ENCODE measurements around the gene PTPRN2.

PTPRN2 gene

DNA sequence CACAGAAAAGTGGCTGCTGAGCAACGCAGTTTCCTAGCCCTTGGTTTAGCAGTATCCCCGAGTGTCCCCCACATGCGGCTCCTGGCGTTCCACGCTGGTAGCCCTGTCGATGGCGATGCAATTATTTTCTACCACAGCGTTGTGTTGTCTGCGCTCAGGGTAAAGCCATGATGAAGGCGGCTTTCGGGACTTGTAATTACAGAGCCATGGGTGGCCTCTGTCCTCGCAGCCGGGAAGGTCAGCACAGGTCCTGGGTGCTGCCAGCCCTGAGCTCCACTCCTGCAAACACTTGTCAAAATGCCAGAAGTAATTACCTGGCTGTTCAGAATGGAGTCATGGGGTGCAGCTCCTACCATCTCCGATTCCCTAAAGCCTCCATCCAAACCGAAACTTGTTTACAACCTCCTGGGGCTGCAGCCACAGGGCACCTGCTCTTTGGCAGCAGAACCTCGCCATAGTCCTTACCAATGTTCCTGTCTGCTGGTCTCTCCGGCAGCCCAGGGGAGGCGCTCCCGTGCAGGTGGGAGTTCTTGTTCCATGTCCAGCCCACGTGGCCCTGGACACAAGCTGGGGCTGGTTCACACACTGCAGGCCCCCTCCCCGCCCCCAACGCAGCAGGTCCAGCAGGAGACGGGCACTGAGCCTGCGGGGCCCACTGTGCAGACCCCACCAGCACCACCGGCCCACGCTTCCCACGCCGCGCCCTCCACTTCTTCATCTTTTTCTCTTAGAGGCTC lies 512.6 kb downstream of the PTPRN2 start:
- DNase-seq (ENCODE audit: low spot score): no peak
- TF ChIP-seq, protein P1, sequence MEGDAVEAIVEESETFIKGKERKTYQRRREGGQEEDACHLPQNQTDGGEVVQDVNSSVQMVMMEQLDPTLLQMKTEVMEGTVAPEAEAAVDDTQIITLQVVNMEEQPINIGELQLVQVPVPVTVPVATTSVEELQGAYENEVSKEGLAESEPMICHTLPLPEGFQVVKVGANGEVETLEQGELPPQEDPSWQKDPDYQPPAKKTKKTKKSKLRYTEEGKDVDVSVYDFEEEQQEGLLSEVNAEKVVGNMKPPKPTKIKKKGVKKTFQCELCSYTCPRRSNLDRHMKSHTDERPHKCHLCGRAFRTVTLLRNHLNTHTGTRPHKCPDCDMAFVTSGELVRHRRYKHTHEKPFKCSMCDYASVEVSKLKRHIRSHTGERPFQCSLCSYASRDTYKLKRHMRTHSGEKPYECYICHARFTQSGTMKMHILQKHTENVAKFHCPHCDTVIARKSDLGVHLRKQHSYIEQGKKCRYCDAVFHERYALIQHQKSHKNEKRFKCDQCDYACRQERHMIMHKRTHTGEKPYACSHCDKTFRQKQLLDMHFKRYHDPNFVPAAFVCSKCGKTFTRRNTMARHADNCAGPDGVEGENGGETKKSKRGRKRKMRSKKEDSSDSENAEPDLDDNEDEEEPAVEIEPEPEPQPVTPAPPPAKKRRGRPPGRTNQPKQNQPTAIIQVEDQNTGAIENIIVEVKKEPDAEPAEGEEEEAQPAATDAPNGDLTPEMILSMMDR (IDR thresholded peaks at IDR 0.05): no peak
- H3K27ac ChIP-seq: no peak overlapping the region
- no peak overlapping the region for H3K4me3 ChIP-seq

DNA sequence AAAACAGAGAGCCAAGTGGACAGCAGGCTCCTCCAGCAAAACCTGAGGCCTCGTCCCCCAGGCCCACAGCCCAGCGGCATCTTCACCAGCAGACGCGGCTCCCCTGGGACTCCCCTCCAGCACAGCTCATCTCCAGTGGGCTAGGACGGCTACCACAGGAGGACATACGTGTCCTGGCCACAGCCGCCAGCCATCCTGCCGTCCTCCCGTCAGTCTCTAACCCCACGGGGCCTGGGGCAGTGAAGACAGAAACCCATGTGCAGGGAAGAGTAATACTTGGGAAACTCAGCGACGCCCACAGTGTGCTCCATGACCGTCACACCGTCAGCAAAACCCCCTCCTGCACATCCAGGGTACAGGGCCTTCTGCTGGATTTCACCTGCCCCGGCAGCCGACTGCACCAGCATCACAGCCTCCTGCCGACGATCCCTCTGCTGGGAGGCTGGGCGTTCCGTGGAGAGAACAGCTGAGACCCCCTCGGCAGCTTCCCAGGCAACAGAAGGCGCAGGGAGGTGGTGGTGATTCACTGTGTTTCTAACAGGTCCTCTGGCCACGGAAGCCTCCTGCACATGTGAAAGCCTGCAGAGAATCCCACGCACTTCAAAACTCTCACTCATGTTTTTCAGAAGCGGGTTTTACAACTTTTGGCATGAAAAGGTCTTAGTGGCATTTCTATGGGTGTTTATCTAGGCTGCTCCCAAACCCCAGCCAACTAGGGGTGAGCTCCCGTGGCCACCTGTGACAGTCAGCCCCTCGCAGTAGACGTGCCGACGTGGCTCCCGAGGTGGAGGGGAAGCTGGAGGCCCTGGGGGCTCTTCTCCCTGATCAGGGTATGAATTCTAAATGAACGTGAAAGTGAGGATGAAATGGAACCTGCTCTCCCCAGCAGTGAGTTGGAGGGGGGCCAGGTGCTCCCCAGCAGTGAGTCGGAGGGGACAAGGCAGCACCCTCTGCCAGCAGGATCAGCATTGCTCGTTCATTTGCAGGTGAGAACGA lies 513.5 kb downstream of the PTPRN2 start:
- Histone ChIP-seq H3K27ac (no peak overlapping the region), H3K4me3 (no peak overlapping the region)
- TF ChIP-seq, protein P1 (IDR thresholded peaks at IDR 0.05): no peak
- no peak for DNase-seq (ENCODE audit: low spot score)

DNA sequence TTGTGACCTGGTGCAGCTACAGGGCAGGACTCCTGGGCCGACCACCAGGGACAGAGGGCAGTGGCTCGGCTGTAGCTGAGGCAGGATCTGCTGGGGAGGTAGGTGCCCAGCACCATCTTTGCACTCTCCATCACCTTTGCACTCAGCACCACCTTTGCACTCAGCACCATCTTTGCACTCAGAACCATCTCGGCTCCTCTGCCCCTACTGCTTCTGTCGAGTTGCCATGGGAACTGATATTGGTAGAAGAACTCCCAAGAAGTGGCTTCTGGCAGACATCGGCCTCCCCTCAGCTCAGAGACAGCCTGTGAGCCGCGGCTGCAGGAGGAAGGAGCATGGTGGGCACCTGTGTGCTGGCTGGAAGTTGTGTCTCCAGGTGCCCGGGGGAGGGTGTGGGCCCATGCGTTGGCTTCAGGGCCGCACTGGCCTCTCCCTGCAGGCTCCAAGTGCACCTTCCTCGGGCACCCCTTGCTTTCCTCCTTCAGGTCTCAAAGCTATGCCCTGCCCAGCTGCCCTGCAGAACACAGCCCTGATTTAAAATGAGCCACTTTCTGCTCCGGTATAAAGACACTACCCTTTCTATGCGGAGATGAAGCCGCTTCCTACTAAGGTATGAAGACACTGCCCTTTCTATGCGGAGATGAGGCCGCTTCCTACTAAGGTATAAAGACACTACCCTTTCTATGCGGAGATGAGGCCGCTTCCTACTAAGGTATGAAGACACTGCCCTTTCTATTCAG lies 514.5 kb downstream of the PTPRN2 start:
- Histone ChIP-seq H3K27ac (no peak overlapping the region), H3K4me3 (no peak overlapping the region)
- TF ChIP-seq, protein P1 (IDR thresholded peaks at IDR 0.05): no peak
- no peak for DNase-seq (ENCODE audit: low spot score)

DNA sequence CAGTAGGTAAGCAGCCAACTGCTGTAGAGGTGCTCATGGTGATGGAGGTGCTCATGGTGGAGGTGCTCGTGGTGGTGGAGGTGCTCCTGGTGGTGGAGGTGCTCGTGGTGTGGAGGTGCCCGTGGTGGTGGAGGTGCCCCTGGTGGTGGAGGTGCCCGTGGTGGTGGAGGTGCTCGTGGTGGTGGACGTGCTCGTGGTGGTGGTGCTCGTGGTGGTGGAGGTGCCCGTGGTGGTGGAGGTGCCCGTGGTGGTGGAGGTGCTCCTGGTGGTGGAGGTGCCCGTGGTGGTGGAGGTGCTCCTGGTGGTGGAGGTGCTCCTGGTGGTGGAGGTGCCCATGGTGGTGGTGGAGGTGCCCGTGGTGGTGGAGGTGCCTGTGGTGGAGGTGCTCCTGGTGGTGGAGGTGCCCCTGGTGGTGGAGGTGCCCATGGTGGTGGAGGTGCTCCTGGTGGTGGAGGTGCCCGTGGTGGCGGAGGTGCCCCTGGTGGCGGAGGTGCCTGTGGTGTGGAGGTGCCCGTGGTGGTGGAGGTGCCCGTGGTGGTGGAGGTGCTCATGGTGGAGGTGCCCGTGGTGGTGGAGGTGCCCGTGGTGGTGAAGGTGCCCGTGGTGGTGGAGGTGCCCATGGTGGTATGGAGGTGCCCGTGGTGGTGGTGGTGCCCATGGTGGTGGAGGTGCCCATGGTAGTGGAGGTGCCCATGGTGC lies 517.3 kb downstream of the PTPRN2 start:
- DNase-seq (ENCODE audit: low spot score): no peak
- no peak overlapping the region for H3K4me3 ChIP-seq
- TF ChIP-seq, protein P1 (IDR thresholded peaks at IDR 0.05): no peak
- H3K27ac ChIP-seq: no peak overlapping the region

DNA sequence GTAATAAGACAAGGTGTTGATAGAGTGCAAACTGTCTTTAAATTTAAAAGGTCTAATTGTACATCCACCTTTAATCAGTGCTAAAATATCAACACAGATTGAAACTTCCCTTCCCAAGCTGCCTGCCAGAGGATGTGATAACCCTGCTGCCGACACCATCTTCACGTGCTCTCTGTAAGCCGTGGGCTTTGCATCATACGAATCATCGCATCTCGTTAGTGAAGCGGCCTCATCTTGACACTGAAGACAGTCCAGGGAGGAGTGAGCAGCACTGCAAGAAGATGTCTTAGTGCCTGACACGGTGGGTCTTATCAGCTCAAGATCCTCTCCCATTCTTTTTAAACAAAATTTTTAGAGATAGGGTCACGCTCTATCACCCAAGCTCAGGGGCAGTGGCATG lies 518.8 kb downstream of the PTPRN2 start:
- TF ChIP-seq, protein P1 (IDR thresholded peaks at IDR 0.05): no peak
- Histone ChIP-seq H3K4me3 (no peak overlapping the region), H3K27ac (no peak overlapping the region)
- DNase-seq (ENCODE audit: low spot score): no peak

DNA sequence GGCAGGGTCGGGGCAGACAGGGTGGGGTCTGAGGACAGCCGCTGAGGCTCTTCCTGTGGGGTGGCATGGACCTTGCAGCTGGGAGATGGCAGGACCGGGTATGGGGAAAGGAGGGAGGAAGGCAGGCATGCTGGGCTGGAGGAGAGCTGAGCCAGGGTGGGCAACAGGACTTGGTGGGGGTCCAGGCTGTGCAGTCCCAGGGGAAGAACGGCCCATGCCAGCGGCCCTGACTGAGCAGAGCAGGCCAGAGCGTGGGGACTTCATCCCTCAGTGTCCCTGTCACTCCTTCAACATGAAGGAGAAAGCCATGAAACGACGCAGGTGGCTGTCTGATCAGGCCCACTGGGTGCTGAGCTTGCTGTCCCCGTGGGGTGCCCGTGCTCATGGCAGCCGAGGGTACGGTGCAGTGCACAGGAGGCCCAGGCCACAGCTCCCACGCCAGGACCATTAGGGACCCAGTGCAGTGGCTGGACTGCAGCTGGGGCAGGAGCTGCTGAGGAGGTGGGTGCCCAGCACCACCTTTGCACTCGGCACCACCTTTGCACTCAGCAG lies 519.6 kb downstream of the PTPRN2 start:
- Histone ChIP-seq H3K27ac (no peak overlapping the region), H3K4me3 (no peak overlapping the region)
- TF ChIP-seq, protein P1 (IDR thresholded peaks at IDR 0.05): no peak
- no peak for DNase-seq (ENCODE audit: low spot score)
